ENCODE results near the gene CCL27. TPM values are rescaled to one million over a fixed set of nuclear protein-coding genes. Genes with fewer than 3 reads are reported as not detected.

The CCL27 gene
- total RNA-seq, 1 experiment from 2014 or later, result not detected

- Histone ChIP-seq H3K4me2 (ENCODE audit: low read depth, low read length, poor library complexity, severe bottlenecking) (no peak overlapping the region), H3K9ac (ENCODE audit: low read length) (no peak overlapping the region)
Observed at GRCh38 chr9:34651321-34651720, 11.1 kb downstream of the CCL27 start.

GRCh38 chr9:34650816-34651215 is 11.6 kb downstream of the CCL27 start:
- Histone ChIP-seq H3K9me2 (replicated peaks; ENCODE audit: insufficient read depth, low read length) (no peaks in the 10 kb centered on the region), H3K36me3 (ENCODE audit: insufficient read depth, low read length) (peaks cover 5% of the 10 kb centered on the region; the same call in 1 of the 2 replicates), H4K20me1 (ENCODE audit: insufficient read depth, low read depth, low read length) (no peaks in the 10 kb centered on the region; the same call in 1 of the 2 replicates), H2AFZ (ENCODE audit: low read length) (no peak overlapping the region), H3K4me1 (ENCODE audit: low read length) (peaks cover 15% of the 10 kb centered on the region), H3K4me3 (ENCODE audit: low read length) (no peak overlapping the region), H3K27ac (ENCODE audit: low read length) (no peak overlapping the region), H3K27me3 (ENCODE audit: low read length) (no peaks in the 10 kb centered on the region), H3K79me2 (ENCODE audit: low read length) (peaks cover 12% of the 10 kb centered on the region), H3K9me3 (ENCODE audit: low read length) (no peaks in the 10 kb centered on the region), H3K9ac (ENCODE audit: low read length) (no peak overlapping the region), H3K4me2 (ENCODE audit: low read depth, low read length, poor library complexity, severe bottlenecking) (no peak overlapping the region)
- no peak for DNase-seq

More at GRCh38 chr9:34651321-34651720, 11.1 kb downstream of the CCL27 start:
- Histone ChIP-seq H3K4me1 (ENCODE audit: low read length) (peaks cover 11% of the 10 kb centered on the region), H3K79me2 (ENCODE audit: low read length) (peaks cover 12% of the 10 kb centered on the region), H3K9me3 (ENCODE audit: low read length) (no peaks in the 10 kb centered on the region), H3K27me3 (ENCODE audit: low read length) (no peaks in the 10 kb centered on the region), H3K36me3 (ENCODE audit: insufficient read depth, low read length) (peaks cover 5% of the 10 kb centered on the region; the same call in 1 of the 2 replicates), H3K9me2 (replicated peaks; ENCODE audit: insufficient read depth, low read length) (no peaks in the 10 kb centered on the region), H4K20me1 (ENCODE audit: insufficient read depth, low read depth, low read length) (no peaks in the 10 kb centered on the region; the same call in 1 of the 2 replicates), H3K27ac (ENCODE audit: low read length) (no peak overlapping the region), H2AFZ (ENCODE audit: low read length) (no peak overlapping the region), H3K4me3 (ENCODE audit: low read length) (no peak overlapping the region)
- DNase-seq, result no peak

GRCh38 chr9:34648673-34649072 is 13.8 kb downstream of the CCL27 start:
- Histone ChIP-seq H3K4me3 (ENCODE audit: low read length) (no peak overlapping the region), H3K27ac (ENCODE audit: low read length) (no peak overlapping the region), H3K79me2 (ENCODE audit: low read length) (peaks cover 12% of the 10 kb centered on the region), H4K20me1 (ENCODE audit: insufficient read depth, low read depth, low read length) (no peaks in the 10 kb centered on the region; the same call in 1 of the 2 replicates), H2AFZ (ENCODE audit: low read length) (no peak overlapping the region), H3K4me1 (ENCODE audit: low read length) (peaks cover 15% of the 10 kb centered on the region), H3K9me3 (ENCODE audit: low read length) (no peaks in the 10 kb centered on the region), H3K27me3 (ENCODE audit: low read length) (no peaks in the 10 kb centered on the region), H3K4me2 (ENCODE audit: low read depth, low read length, poor library complexity, severe bottlenecking) (no peak overlapping the region), H3K9ac (ENCODE audit: low read length) (no peak overlapping the region), H3K9me2 (replicated peaks; ENCODE audit: insufficient read depth, low read length) (no peaks in the 10 kb centered on the region), H3K36me3 (ENCODE audit: insufficient read depth, low read length) (peaks cover 5% of the 10 kb centered on the region; the same call in 1 of the 2 replicates)
- DNase-seq, result no peak

GRCh38 chr9:34647651-34648050 is 14.8 kb downstream of the CCL27 start:
- H3K9me3 ChIP-seq (ENCODE audit: low read length), result no peaks in the 10 kb centered on the region
- H3K9me2 ChIP-seq (replicated peaks; ENCODE audit: insufficient read depth, low read length), result no peaks in the 10 kb centered on the region
- peaks cover 12% of the 10 kb centered on the region for H3K79me2 ChIP-seq (ENCODE audit: low read length)
- no peaks in the 10 kb centered on the region; the same call in 1 of the 2 replicates for H4K20me1 ChIP-seq (ENCODE audit: insufficient read depth, low read depth, low read length)
- peak overlapping the region; percentile 89 for H3K9ac ChIP-seq (ENCODE audit: low read length)
- peaks cover 5% of the 10 kb centered on the region; the same call in 1 of the 2 replicates for H3K36me3 ChIP-seq (ENCODE audit: insufficient read depth, low read length)
- H3K27me3 ChIP-seq (ENCODE audit: low read length), result no peaks in the 10 kb centered on the region
- peak overlapping the region; percentile 78 for H3K4me2 ChIP-seq (ENCODE audit: low read depth, low read length, poor library complexity, severe bottlenecking)
- no peak for DNase-seq
- H3K4me1 ChIP-seq (ENCODE audit: low read length), result peaks cover 15% of the 10 kb centered on the region
- H3K27ac ChIP-seq (ENCODE audit: low read length), result no peak overlapping the region
- H2AFZ ChIP-seq (ENCODE audit: low read length), result no peak overlapping the region
- peak overlapping the region; percentile 88 for H3K4me3 ChIP-seq (ENCODE audit: low read length)

- no peak for DNase-seq
- peak overlapping the region; percentile 89 for H3K9ac ChIP-seq (ENCODE audit: low read length)
- H4K20me1 ChIP-seq (ENCODE audit: insufficient read depth, low read depth, low read length), result no peaks in the 10 kb centered on the region; the same call in 1 of the 2 replicates
- H3K27me3 ChIP-seq (ENCODE audit: low read length), result no peaks in the 10 kb centered on the region
- H3K9me2 ChIP-seq (replicated peaks; ENCODE audit: insufficient read depth, low read length), result no peaks in the 10 kb centered on the region
- H3K4me1 ChIP-seq (ENCODE audit: low read length), result peaks cover 15% of the 10 kb centered on the region
- no peak overlapping the region for H3K27ac ChIP-seq (ENCODE audit: low read length)
- H3K4me3 ChIP-seq (ENCODE audit: low read length), result peak overlapping the region; percentile 88
- H2AFZ ChIP-seq (ENCODE audit: low read length), result peak overlapping the region; percentile 89; the same call in 1 of the 2 replicates
- no peaks in the 10 kb centered on the region for H3K9me3 ChIP-seq (ENCODE audit: low read length)
- peak overlapping the region; percentile 78 for H3K4me2 ChIP-seq (ENCODE audit: low read depth, low read length, poor library complexity, severe bottlenecking)
- peaks cover 12% of the 10 kb centered on the region for H3K79me2 ChIP-seq (ENCODE audit: low read length)
- H3K36me3 ChIP-seq (ENCODE audit: insufficient read depth, low read length), result peaks cover 5% of the 10 kb centered on the region; the same call in 1 of the 2 replicates
Observed at GRCh38 chr9:34647084-34647403, 15.4 kb downstream of the CCL27 start.

GRCh38 chr9:34646211-34647083 is 16.0 kb downstream of the CCL27 start, which contains the start of gene GALT:
TSS of gene GALT (plus strand) at chr9:34646675. CDS start at chr9:34646705, 30 bp downstream.
- Histone ChIP-seq H4K20me1 (ENCODE audit: insufficient read depth, low read depth, low read length) (no peaks in the 10 kb centered on the region; the same call in 1 of the 2 replicates), H3K4me2 (ENCODE audit: low read depth, low read length, poor library complexity, severe bottlenecking) (peak within 1 kb of the TSS; percentile 78), H3K9ac (ENCODE audit: low read length) (peak within 1 kb of the TSS; percentile 89), H3K4me1 (ENCODE audit: low read length) (peaks cover 15% of the 10 kb centered on the region), H3K27ac (ENCODE audit: low read length) (no peak within 1 kb of the TSS), H3K9me2 (replicated peaks; ENCODE audit: insufficient read depth, low read length) (no peaks in the 10 kb centered on the region), H3K4me3 (ENCODE audit: low read length) (peak within 1 kb of the TSS; percentile 88), H3K79me2 (ENCODE audit: low read length) (peaks cover 12% of the 10 kb centered on the region), H2AFZ (ENCODE audit: low read length) (peak within 1 kb of the TSS; percentile 89), H3K36me3 (ENCODE audit: insufficient read depth, low read length) (peaks cover 5% of the 10 kb centered on the region; the same call in 1 of the 2 replicates), H3K27me3 (ENCODE audit: low read length) (no peaks in the 10 kb centered on the region), H3K9me3 (ENCODE audit: low read length) (no peaks in the 10 kb centered on the region)
- DNase-seq, result peak; percentile 97

GRCh38 chr9:34644766-34645314 is 17.6 kb downstream of the CCL27 start:
- H3K4me1 ChIP-seq (ENCODE audit: low read length), result peaks cover 15% of the 10 kb centered on the region
- H3K79me2 ChIP-seq (ENCODE audit: low read length), result peaks cover 12% of the 10 kb centered on the region
- no peak overlapping the region for H3K4me2 ChIP-seq (ENCODE audit: low read depth, low read length, poor library complexity, severe bottlenecking)
- H3K27me3 ChIP-seq (ENCODE audit: low read length), result no peaks in the 10 kb centered on the region
- no peak overlapping the region for H2AFZ ChIP-seq (ENCODE audit: low read length)
- no peak overlapping the region for H3K27ac ChIP-seq (ENCODE audit: low read length)
- no peak overlapping the region for H3K4me3 ChIP-seq (ENCODE audit: low read length)
- no peak for DNase-seq
- H3K9ac ChIP-seq (ENCODE audit: low read length), result no peak overlapping the region
- peaks cover 5% of the 10 kb centered on the region; the same call in 1 of the 2 replicates for H3K36me3 ChIP-seq (ENCODE audit: insufficient read depth, low read length)
- no peaks in the 10 kb centered on the region for H3K9me2 ChIP-seq (replicated peaks; ENCODE audit: insufficient read depth, low read length)
- no peaks in the 10 kb centered on the region for H3K9me3 ChIP-seq (ENCODE audit: low read length)
- no peaks in the 10 kb centered on the region; the same call in 1 of the 2 replicates for H4K20me1 ChIP-seq (ENCODE audit: insufficient read depth, low read depth, low read length)

- Histone ChIP-seq H3K4me3 (ENCODE audit: low read length) (no peak overlapping the region), H3K9ac (ENCODE audit: low read length) (no peak overlapping the region), H3K4me1 (ENCODE audit: low read length) (peaks cover 23% of the 10 kb centered on the region), H3K4me2 (ENCODE audit: low read depth, low read length, poor library complexity, severe bottlenecking) (no peak overlapping the region), H3K27ac (ENCODE audit: low read length) (no peak overlapping the region), H3K79me2 (ENCODE audit: low read length) (peaks cover 7% of the 10 kb centered on the region), H2AFZ (ENCODE audit: low read length) (no peak overlapping the region), H3K9me3 (ENCODE audit: low read length) (no peaks in the 10 kb centered on the region), H4K20me1 (ENCODE audit: insufficient read depth, low read depth, low read length) (no peaks in the 10 kb centered on the region; the same call in 1 of the 2 replicates), H3K9me2 (replicated peaks; ENCODE audit: insufficient read depth, low read length) (no peaks in the 10 kb centered on the region), H3K27me3 (ENCODE audit: low read length) (no peaks in the 10 kb centered on the region), H3K36me3 (ENCODE audit: insufficient read depth, low read length) (no peaks in the 10 kb centered on the region)
- no peak for DNase-seq
Observed at GRCh38 chr9:34642679-34643078, 19.8 kb downstream of the CCL27 start.
